HFFc6 (cell line): Measurements from ENCODE around the gene EPHB1. TPM values are rescaled to one million over a fixed set of nuclear protein-coding genes. Genes with fewer than 3 reads are reported as not detected.
A peak's percentile ranks its signal among the peaks of the same experiment; 100 is the strongest.

Experiments
- DNase-seq: peaks from one replicate; pipeline ENCODE4 v3.0.0-alpha.2; 2018
- H3K27ac Mint-ChIP-seq: 2 replicates; pipeline ENCODE4 v1.8.0; 2020; ENCODE audit warnings: mild to moderate bottlenecking, mixed read lengths
- H3K27me3 Mint-ChIP-seq: 2 replicates; pipeline ENCODE4 v1.8.0; 2021; ENCODE audit warnings: mild to moderate bottlenecking, moderate library complexity, mixed read lengths; ENCODE audit not compliant: insufficient read depth
- H3K36me3 Mint-ChIP-seq: 2 replicates; pipeline ENCODE4 v1.8.0; 2021; ENCODE audit warnings: low read depth, mixed read lengths
- H3K4me1 Mint-ChIP-seq: 2 replicates; pipeline ENCODE4 v1.8.0; 2020; ENCODE audit warnings: low read depth, mixed read lengths
- H3K4me3 Mint-ChIP-seq: 2 replicates; pipeline ENCODE4 v1.8.0; 2020; ENCODE audit warnings: mild to moderate bottlenecking, moderate library complexity, mixed read lengths
- H3K9me3 Mint-ChIP-seq: 2 replicates; pipeline ENCODE4 v1.8.0; 2020; ENCODE audit warnings: mild to moderate bottlenecking, mixed read lengths
- CTCF ChIP-seq: fragments of 200-600 bp; sonication (generic); IDR thresholded peaks from 2 replicates; pipeline ENCODE4 v1.5.0; 2021; ENCODE audit warnings: antibody characterized with exemption, mild to moderate bottlenecking
- long read RNA-seq: library from polyadenylated mRNA; unstranded; transcript quantifications from one replicate; pipeline ENCODE4 v2.0.0, GENCODE V29; 2019
- total RNA-seq, 6 experiments: library from RNA; stranded (reverse); fragmentation: NEBNext Ultra II Directional; extraction: Animal tissue kit (Norgen Biotek cat#: 25700); gene quantifications; 2 replicates in 1 of 6; 3 replicates in 5 of 6; pipeline ENCODE4 v1.2.3, GENCODE V29; 2021

EPHB1 gene
- total RNA-seq = 1 to 10 TPM in 5 of 6 experiments, under 1 TPM in 1; 0.88 to 2.6 (median 1.0) TPM
- long read RNA-seq, partial matches to known transcripts = 1 of 2 reads
- long read RNA-seq, other reads (novel, unspliced or antisense) = 1 of 2 reads

- peak within 1 kb of the TSS; percentile 45; the same call in 1 of the 2 replicates for H3K27ac Mint-ChIP-seq
- peak within 1 kb of the TSS; percentile 94 for H3K4me3 Mint-ChIP-seq
- H3K4me1 Mint-ChIP-seq = peaks cover 18% of the 10 kb centered on the region
- H3K36me3 Mint-ChIP-seq = no peaks in the 10 kb centered on the region
- H3K9me3 Mint-ChIP-seq = no peaks in the 10 kb centered on the region
- DNase-seq = peak; percentile 96
- H3K27me3 Mint-ChIP-seq = peaks cover 23% of the 10 kb centered on the region
- TF ChIP-seq CTCF = peak; percentile 94
These were observed at the start of gene EPHB1 for GRCh38 chr3:134794950-134795745. EPHB1 (plus strand) TSS chr3:134795260.

DNA sequence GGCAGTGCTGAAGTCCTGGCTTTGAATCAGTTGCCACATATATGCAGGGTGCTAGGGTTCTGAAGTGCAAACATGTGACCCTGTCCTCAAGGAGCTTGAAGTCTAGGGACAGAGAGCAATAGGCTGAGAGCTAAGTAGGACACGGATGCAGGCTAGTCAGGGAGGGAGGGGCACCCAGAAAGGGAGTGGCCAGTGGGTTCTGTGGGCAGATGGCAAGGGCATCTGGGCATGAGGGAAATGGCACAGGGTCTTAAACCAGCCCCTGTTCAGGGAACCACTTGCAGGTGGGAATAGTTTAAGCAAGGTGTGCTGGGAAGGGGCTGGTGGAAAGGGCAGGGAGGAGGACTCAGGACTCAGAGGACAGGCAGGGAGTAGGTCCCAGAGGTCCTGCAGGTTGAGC is 46.4 kb upstream of the EPHB1 start:
- Mint-ChIP-seq H3K36me3 (no peaks in the 10 kb centered on the region), H3K4me3 (no peak overlapping the region), H3K27ac (no peak overlapping the region), H3K4me1 (no peaks in the 10 kb centered on the region), H3K27me3 (peaks cover 29% of the 10 kb centered on the region), H3K9me3 (no peaks in the 10 kb centered on the region)
- no peak for TF ChIP-seq CTCF
- no peak for DNase-seq

- DNase-seq = no peak
- no peak for TF ChIP-seq CTCF
- Mint-ChIP-seq H3K27ac (no peak overlapping the region), H3K9me3 (no peaks in the 10 kb centered on the region), H3K36me3 (no peaks in the 10 kb centered on the region), H3K4me3 (no peak overlapping the region), H3K27me3 (peaks cover 29% of the 10 kb centered on the region), H3K4me1 (no peaks in the 10 kb centered on the region)
These were observed 45.9 kb upstream of the EPHB1 start for GRCh38 chr3:134749174-134749573.

- peaks cover 29% of the 10 kb centered on the region for H3K27me3 Mint-ChIP-seq
These were observed 45.1 kb upstream of the EPHB1 start for GRCh38 chr3:134749802-134750553.

DNA sequence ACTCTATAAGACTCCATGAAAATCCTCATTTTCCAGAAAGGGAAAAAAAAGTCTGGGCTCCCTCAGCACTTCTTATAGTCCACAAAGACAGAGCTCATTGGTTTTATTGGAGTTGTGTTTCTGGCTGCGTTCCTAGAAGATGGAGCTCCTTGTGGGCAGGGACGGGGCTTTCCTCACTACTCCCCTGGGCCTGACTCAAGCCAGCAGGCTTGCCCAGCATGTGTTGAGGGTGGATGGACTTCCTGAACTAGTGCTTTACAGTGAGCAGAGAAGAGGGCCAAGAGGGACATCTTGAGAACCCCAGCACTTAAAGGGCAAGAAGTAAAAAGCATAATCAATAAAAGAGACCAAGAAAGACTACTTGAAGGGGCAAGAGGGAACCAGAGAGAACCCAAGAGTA is 43.2 kb upstream of the EPHB1 start:
- Mint-ChIP-seq H3K27ac (no peak overlapping the region), H3K27me3 (peaks cover 34% of the 10 kb centered on the region), H3K9me3 (no peaks in the 10 kb centered on the region), H3K4me3 (no peak overlapping the region), H3K4me1 (no peaks in the 10 kb centered on the region), H3K36me3 (no peaks in the 10 kb centered on the region)
- no peak for DNase-seq
- no peak for TF ChIP-seq CTCF

More at GRCh38 chr3:134749802-134750553, 45.1 kb upstream of the EPHB1 start:
- H3K27ac Mint-ChIP-seq = no peak overlapping the region
- TF ChIP-seq CTCF = no peak
- DNase-seq = no peak
- no peak overlapping the region for H3K4me3 Mint-ChIP-seq
- no peaks in the 10 kb centered on the region for H3K4me1 Mint-ChIP-seq
- H3K9me3 Mint-ChIP-seq = no peaks in the 10 kb centered on the region
- no peaks in the 10 kb centered on the region for H3K36me3 Mint-ChIP-seq
